OCI-M1 (cell line): ENCODE measurements around the gene ATP2B1.

ENCODE experiments used
- DNase-seq: peaks from one replicate; lab custom pipeline; 2025; lab: John Stamatoyannopoulos, UW

The ATP2B1 gene

DNA sequence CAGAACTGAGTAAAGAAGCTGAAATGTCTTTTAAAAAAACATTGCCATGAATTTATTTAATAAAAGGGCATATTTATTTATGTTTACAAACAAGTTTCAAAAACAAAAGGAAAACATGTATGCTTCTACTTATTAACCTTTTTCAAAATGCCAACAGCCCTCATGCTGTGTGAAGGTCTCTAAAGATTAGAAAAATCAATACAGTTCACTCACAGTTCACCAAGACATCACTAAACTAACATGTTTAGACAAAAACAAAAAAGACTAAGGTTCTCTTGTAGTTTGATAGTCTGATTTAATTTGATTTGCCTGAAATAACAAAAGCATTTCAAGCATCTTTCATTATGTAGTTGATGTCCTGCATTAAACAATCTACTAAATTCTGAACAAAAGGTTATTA lies 118.9 kb downstream of the ATP2B1 start:
- no peak for DNase-seq

DNA sequence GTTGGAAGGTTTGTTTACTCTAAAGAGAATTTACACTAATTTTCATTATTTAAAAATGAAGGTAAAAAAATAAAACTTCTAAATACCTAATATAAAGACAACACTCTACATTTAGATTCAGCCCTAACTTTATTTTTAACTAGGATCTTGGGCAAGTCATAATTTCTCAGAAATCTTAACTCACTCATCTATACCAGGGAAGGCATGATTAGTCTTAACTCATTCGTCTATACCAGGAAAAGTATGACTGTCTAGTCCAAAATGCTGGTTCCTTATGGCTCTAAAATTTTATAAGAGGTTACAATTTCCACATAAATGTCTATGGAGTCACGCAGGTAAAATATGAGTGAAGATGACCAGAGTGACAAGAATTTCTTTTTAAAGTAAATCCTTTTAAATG lies 130.1 kb downstream of the ATP2B1 start:
- DNase-seq = peak; percentile 55

GRCh38 chr12:89576572-89577220 lies 131.9 kb downstream of the ATP2B1 start:
- no peak for DNase-seq

DNA sequence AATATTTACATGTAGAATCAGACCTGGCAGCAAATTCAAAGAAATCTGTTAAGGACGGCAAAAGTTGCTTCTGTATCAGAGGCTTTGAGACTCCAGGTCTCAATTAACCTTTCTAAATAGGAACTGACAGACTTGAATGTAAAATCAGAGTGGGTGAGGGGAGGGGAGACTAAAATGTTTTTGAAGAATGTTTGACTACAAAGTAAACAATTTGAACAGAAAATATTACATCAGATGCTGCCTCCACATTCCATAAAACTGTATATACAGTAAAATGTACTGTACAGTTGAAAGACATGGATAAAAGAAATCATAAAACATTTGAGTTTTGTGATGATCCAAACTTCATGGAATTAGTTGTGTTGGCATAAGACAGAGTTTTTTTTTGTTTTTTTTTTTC lies 133.3 kb downstream of the ATP2B1 start:
- DNase-seq = peak; percentile 57

- DNase-seq = peak; percentile 87
Observed at GRCh38 chr12:89574736-89575208, 133.9 kb downstream of the ATP2B1 start.

- DNase-seq = no peak
Observed at GRCh38 chr12:89573051-89573810, 135.4 kb downstream of the ATP2B1 start.

- DNase-seq = no peak
Observed at GRCh38 chr12:89571491-89572195, 137.0 kb downstream of the ATP2B1 start.

DNA sequence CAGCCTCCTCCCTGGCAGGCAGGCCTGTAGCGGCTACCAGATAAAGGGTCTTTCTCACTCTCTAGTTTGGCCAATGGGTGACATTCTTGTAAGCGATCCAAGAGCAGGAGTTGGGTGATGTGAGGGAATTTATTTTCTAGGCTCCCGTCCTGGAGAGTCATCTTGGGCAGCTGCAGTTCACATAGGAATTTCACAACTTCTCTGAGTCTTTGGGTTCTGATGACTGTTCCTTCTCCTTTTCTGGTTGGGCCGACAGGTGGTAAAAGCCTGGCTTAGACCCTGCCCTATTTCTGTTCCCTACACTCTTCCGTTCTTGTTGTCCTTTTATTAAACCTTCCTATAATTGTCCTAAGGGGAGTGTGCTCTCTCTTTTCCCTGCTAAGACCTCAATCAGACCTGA lies 140.2 kb downstream of the ATP2B1 start:
- DNase-seq = no peak

- no peak for DNase-seq
Observed at GRCh38 chr12:89567691-89568239, 140.9 kb downstream of the ATP2B1 start.

GRCh38 chr12:89566615-89567014 lies 142.0 kb downstream of the ATP2B1 start:
- DNase-seq = peak; percentile 62

DNA sequence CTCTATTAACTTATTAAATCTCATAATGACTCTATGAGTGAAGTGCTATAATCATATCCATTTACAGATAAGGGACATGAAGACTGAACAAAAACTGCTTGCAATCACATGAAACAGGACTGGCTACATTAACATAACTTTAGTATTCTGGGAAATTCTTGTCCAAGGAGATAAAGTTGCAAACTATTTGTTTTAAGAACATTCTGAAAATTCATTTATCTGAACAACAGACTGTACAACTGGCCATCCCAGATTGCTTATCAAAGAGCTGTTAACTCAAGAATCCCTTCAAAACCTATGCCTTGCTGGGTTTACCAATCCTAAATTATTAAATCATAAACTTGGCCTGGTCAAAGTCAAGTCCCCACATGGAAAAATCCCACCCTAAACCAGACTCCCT lies 143.6 kb downstream of the ATP2B1 start:
- peak; percentile 32 for DNase-seq

GRCh38 chr12:89559753-89560152 lies 148.9 kb downstream of the ATP2B1 start:
- DNase-seq = no peak

DNA sequence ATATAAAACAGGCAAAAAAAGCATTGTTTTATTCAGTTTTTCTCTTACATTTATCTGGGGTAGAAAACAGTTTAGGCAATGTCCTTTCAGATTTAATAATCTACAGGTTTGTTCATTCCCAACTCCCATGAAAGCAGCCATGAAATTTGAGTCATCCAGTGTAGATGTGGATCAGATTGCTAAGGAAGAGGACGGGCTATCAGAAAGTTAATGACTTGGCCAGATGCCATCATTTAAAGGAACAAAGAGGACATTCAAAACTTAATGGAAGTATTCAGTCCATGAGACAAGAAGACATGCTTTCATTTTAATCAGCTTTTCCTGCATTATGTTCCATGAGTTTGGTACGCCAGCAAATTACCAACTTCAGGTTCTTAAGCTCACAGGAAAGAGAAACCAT lies 151.7 kb downstream of the ATP2B1 start:
- no peak for DNase-seq

GRCh38 chr12:89552376-89552775 lies 156.3 kb downstream of the ATP2B1 start:
- DNase-seq = no peak

DNA sequence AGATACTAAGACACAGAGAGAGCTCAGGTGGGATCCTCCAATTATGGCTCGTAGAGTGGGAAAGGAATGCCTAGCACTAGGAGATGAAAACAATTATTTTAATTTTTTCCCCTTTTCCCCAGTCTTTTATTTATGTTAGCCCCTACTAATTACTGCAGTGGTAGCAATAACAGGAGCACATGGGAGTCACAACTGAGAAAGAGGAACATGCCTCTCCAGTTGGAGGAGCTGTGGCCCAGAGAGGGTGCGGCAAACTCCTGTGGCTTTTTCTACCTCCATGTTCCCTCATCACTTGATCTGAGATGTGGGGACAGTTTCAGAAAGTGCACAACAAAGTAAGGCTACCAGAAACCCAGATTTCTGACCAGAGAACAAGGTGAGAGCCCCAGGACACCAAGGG lies 156.9 kb downstream of the ATP2B1 start:
- DNase-seq = peak; percentile 11

DNA sequence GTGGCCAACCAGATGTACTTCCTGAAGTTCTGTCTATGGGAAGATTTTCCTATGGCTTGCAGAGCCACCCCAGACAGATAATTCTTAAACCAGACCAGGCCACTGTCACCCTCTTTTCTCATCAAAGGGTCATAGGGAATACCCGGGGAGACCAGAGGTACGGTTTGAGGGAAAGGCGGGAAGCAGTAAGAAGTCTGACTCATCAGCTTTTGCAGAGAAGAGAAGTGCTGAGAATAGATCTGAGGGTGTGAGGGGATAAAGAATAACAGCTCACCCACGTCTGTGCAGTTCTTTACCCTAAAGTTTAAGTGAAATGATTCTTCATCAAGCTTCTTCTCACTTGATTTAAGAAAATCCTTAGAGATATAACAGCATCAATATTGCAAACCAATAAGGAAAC lies 161.5 kb downstream of the ATP2B1 start:
- no peak for DNase-seq

DNA sequence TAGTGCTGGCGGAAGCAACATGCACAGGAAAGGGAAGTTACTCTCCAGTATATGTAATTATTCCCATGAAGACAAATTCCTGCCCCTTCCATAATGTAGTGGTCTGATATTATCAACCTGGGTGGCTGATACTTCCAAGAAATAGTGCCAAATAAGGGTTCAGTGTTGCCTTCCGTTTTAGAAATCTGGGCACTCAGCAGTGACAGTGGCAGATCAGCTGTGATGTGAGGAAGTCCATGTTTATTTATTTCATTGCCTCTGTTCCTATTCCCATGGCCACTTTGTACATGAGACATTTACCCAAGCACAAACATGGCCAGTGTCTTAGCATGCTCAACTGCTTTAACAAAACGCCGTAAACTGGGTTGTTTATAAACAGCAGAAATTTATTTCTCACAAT lies 162.5 kb downstream of the ATP2B1 start:
- no peak for DNase-seq

GRCh38 chr12:89544681-89545184 lies 163.9 kb downstream of the ATP2B1 start:
- DNase-seq = no peak

GRCh38 chr12:89544022-89544421 lies 164.6 kb downstream of the ATP2B1 start:
- peak; percentile 54 for DNase-seq

DNA sequence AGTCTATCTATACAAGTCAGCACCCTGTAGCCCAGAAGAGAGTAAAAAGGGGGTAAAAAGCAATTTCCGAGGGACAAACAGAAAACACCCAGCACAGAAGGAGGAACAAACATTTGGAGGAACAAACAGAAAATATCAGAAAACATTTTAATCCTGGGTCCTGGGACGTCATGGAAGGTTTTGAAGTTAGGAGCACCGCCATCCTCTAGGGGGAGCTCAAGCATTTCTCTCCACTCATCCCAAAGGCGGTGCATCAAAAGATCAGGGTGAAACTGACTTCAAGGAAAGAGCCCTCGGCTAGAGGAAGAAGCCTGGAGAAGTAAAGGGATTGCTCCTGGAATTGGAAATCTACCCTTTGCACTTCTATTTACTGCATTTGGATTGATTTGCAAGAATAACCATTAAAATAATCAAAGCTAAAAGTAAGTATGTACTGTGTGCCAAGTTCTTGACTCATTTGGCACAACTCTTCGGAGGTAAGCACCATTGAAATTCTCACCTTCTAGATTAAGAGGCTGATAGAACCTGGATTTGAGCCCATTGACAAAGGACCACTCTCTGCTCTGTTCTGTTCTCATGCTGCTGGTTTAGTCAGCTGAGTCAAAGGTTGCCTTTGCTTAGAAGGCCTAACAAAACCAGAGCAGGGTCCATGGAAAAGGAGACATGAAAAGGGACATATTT lies 165.6 kb downstream of the ATP2B1 start:
- peak; percentile 92 for DNase-seq

- no peak for DNase-seq
Observed at GRCh38 chr12:89542236-89542635, 166.4 kb downstream of the ATP2B1 start.

DNA sequence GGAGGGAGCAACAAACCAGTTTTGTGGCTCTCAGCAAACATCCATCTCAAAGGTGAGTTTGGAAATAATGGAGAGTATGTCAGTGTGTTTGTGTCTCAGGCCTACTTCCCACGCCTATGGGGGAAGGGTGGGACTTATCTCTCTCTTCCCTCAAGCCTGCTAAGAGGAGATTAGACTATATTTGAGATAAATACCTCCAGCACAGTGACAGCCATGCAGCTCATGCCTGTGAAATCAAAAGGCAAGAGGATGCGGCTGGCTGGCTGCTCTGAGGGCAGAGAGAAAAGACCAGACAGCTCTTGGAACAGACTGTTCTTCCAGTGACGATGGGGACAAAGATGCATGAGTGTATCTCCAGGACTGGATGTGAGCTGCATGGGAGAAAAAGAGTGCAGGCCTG lies 168.1 kb downstream of the ATP2B1 start:
- peak; percentile 89 for DNase-seq
